NCI-H524 treated with DMSO at 0.1 percent for 48 hours (cell line): ENCODE results near the gene KDM1B.
"Not testable (repeated sequence)": the region's sequence is repeated elsewhere in the genome, so short reads cannot be mapped to it uniquely, and the experiment has no call there.

Experiments used
- DNase-seq: peaks from one replicate; lab custom pipeline; 2025; lab: John Stamatoyannopoulos, UW

The KDM1B gene

GRCh38 chr6:18231856-18232255 is 76.6 kb downstream of the KDM1B start:
- not testable (repeated sequence) for DNase-seq

DNA sequence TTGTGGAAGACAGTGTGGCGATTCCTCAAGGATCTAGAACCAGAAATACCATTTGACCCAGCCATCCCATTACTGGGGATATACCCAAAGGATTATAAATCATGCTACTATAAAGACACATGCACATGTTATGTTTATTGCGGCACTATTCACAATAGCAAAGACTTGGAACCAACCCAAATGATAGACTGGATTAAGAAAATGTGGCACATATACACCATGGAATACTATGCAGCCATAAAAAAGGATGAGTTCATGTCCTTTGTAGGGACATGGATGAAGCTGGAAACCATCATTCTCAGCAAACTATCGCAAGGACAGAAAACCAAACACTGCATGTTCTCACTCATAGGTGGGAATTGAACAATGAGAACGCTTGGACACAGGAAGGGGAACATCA is 78.5 kb downstream of the KDM1B start:
- not testable (repeated sequence) for DNase-seq

DNA sequence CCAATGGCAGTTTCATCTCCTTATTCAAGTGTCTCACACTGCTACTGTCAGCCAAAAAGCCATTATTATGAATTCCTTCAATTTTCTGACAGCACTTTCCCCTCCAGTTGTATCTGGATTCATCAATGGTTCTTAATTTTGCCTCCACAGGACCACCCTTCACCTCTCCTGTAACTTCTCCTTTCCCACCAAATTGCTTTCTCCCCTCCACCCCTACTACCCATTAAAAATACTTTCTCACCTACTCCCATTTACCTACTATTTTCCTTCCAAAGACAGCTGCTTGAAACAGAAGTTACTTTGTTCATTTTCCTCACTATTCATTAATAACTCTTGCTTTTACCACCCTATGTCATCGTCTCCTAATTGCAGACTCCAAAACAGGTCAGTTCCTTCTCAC is 79.3 kb downstream of the KDM1B start:
- DNase-seq = no peak

- no peak for DNase-seq
Observed at GRCh38 chr6:18235524-18235923, 80.3 kb downstream of the KDM1B start.

DNA sequence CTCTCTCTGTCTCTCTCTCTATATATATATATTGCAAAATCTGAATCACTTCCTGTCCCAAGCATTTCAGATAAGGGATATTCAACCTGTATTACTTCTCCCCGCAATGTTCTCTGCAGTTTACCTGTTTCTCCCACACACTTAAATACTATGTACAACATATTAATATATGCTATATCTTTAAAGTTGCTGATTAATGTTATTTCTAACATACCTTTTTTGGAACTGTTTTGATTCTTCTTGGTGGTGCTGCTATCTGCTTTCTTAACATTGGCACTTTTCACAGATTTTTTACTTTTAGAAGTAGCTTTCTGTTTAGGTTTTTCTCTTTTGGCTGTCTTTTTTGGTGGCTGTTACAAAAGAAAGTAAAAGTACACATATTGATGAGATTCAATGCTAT is 81.9 kb downstream of the KDM1B start:
- no peak for DNase-seq

- no peak for DNase-seq
Observed at GRCh38 chr6:18240230-18240629, 85.0 kb downstream of the KDM1B start.

GRCh38 chr6:18241208-18242038 is 86.2 kb downstream of the KDM1B start:
- DNase-seq = no peak

DNA sequence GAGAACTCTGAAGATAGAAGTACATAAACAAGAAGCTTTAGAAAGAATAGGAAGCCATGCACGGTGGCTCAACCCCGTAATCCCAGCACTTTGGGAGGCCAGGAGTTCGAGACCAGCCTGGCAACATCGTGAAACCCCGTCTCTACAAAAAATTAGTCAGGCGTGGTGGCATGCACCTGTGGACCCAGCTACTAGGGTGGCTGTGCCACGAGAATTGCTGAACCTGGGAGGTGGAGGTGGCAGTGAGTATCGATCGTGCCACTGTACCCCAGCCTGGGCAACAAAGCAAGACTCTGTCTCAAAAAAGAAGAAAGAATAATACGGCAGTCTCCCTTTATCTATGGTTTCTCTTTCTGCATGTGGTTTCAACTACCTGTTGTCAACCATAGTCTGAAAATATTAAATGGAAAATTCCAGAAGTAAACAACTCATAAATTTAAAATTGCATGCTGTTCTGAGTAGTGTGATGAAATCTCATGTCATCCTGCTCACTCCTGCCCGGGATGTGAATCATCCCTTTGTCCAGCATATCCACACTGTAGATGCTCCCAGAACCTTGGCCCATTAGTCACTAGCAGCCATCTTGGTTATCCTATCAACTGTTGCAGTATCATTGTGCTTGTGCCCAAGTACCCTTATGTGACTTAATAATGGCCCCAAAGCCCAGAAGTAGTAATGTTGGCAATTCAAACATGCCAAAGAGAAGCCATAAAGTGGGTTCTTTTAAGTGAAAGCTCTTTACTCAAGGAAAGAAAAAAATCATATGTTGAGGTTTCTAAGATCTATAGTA is 87.0 kb downstream of the KDM1B start:
- no peak for DNase-seq

GRCh38 chr6:18243302-18243893 is 88.2 kb downstream of the KDM1B start:
- DNase-seq = no peak

DNA sequence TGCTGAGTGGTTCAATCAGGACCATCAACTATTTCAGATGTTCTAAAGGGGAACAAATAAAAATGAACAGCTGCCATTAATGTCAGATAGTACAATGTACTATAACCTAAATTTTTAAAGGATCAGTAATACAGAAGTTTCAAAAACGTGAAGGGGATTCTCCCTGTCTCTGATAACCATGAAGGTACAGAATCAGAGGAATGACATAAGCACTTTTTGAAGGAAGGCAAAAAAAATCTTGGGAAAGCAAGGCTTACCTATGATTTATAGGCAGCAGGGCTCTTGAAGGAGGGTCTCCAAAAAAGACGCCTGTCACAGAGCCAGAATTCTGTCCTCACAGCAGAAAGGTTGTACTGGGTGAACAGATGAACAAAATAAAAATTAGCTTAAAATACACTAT is 89.0 kb downstream of the KDM1B start:
- no peak for DNase-seq

- no peak for DNase-seq
Observed at GRCh38 chr6:18245079-18245478, 89.9 kb downstream of the KDM1B start.

GRCh38 chr6:18245642-18246041 is 90.4 kb downstream of the KDM1B start:
- no peak for DNase-seq

DNA sequence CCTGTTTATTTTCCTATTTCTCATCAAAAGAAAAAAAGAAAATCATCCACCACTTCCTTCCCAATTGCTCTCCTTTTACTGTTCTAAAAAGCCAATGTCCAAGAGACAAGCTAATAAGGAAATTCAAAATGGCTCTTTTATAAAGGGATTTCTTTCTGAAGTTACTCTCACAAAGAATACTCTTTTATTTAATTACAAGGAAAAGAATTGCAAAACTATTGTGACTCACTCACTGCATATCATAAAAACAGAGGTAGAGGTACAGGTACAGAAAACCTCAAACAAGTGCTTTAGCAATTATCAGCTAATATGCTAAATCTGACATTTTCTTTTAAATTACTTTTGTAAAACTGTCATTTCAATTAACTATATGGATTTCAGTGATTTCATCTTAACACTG is 91.0 kb downstream of the KDM1B start:
- DNase-seq = no peak

- no peak for DNase-seq
Observed at GRCh38 chr6:18247002-18247401, 91.8 kb downstream of the KDM1B start.

GRCh38 chr6:18248698-18249097 is 93.5 kb downstream of the KDM1B start:
- no peak for DNase-seq

DNA sequence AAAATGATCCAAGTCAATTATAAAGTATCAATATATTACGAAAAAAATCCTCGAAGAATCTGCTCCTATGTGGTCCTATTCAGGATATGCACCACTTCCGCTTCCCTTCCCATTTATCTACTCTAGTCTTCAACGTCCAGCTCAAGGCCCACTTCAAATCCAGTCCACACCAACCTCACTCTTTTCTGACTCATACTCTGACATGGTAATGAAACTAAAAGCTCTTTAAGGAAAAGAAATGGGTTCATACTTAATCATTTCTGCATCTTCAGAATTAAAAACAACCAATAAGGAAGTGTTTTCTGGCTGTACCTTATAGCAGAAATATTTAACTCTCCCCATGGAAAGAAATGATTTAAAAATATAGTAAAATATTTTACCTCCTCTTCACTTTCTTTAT is 94.0 kb downstream of the KDM1B start:
- DNase-seq = no peak

GRCh38 chr6:18253635-18254034 is 98.4 kb downstream of the KDM1B start:
- no peak for DNase-seq

DNA sequence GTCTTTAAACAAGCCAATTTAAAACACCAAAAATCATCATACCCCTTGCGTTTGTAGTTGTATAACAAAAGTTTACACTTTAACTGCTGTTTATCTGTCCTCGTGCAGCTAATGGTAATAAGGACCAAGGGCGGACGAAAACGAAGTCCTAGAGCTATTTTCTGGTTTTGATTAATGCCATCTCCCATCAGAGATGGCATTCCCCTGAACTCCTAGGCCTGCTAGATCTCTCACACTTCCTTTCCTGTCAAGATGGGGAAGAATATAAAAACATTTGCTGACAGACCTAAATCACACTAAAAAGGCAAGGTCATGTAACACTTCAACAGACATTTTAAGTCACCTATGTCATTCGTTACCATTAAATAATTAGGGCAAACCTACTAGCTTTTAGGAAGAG is 99.6 kb downstream of the KDM1B start:
- no peak for DNase-seq

DNA sequence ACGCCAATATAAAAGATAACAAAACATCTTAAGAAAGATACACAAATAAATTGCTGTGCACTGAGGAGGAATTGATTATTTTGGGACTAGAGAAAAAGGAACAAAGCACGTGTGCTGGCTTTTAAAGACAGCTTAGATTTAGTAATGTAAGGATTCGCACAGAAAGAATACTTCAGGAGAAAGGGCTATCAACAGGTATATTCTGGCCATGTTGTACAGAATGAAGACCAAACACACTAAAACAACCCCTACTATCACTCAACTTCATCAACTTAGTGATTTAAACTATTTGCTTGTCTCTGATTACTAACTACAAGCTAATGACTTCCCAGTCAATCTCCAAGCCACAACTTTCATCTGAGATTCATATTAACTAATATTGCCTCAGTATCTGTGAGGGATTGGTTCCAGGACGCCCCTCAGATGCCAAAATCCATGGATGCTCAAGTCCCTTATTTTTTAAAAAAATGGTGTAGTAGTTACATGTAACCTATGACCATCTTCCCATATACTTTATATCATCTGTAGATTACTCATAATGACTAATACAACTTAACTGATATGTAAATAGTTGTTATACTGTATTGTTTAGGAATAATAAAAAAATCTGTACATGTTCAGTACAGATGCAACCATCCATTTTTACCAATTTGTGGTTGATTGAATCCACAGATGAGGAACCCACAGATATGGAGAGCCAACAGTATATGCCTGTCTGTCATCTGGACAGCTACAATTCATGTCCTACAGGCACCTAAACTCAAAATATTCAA is 104.6 kb downstream of the KDM1B start:
- DNase-seq = no peak

DNA sequence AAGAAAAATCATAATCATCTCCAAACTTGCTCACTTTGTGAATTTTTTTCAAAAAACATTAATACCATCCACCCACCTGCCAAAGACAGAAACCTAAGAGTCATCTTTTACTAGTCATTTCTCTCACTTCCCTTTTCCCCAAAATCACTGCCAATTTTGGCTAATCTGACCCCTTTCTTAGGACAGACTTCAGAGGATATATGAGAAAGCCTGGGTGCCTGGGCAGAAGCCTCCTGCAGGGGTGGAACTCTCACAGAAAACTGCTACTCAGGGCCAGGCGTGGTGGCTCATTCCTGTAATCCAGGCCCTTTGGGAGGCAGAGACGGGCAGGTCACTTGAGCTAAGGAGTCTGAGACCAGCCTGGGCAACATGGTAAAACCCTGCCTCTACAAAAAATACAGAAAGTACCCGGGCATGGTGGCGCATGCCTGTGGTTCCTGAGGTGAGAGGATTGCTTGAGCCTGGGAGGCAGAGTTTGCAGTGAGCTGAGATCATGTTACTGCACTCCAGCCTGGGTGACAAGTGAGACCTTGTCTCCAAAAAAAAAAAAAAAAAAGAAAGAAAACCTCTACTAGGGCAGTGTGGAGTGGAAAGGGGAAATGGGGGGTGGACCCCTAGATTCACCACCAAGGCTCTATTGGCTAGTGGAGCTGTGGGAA is 105.4 kb downstream of the KDM1B start:
- DNase-seq = no peak

DNA sequence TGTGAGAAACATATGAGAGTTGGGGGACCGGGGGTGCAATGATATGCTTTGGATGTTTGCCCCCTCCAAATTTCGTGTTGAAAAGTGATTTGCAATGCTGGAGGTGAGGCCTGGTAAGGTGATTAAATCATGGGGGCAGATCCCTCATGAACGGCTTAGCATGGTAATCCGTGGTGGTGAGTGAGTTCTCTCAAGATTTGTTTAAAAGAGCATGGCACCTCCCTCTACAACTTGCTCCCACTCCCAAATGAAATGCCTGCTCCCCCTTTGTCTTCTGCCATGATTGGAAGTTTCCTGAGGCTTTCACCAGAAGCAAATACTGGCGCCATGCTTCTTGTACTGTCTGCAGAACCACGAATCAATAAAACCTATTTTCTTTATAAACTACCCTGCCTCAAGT is 106.7 kb downstream of the KDM1B start:
- no peak for DNase-seq
